HepG2 (cell line): ENCODE measurements around the gene GRID1. TPM values are rescaled to one million over a fixed set of nuclear protein-coding genes. Genes with fewer than 3 reads are reported as not detected.
A peak's percentile ranks its signal among the peaks of the same experiment; 100 is the strongest.

Source experiments
- AGO1 ChIP-seq: fragments of 200-400 bp; formaldehyde crosslinking; IDR thresholded peaks from 2 replicates; pipeline ENCODE4 v1.6.1; 2017; ENCODE audit warnings: mild to moderate bottlenecking, low read depth, low read length, moderate library complexity; ENCODE audit not compliant: poor library complexity, severe bottlenecking
- BHLHE40 ChIP-seq: IDR thresholded peaks from 2 replicates; pipeline ENCODE4 v1.6.1; 2011; ENCODE audit warnings: low read length, improper control_type of control experiment
- CHCHD3 ChIP-seq: sonication (generic); formaldehyde crosslinking; IDR thresholded peaks from 2 replicates; pipeline ENCODE4 v1.8.0; 2022; ENCODE audit warnings: mild to moderate bottlenecking, missing genetic modification reagents, moderate library complexity
- ETV5 ChIP-seq: IDR thresholded peaks from 2 replicates; pipeline ENCODE4 v1.6.1; 2018; ENCODE audit warnings: missing biosample characterization, missing genetic modification reagents, inconsistent platforms, borderline replicate concordance
- MBD4 ChIP-seq: IDR thresholded peaks from 2 replicates; pipeline ENCODE4 v1.6.1; 2012; ENCODE audit warnings: low read length, inconsistent platforms, borderline replicate concordance
- PHB2 ChIP-seq: fragments of 450-650 bp; IDR thresholded peaks from 2 replicates; pipeline ENCODE4 v1.6.1; 2018; ENCODE audit not compliant: partially characterized antibody
- PPARG ChIP-seq: conservative IDR thresholded peaks from 2 replicates; pipeline ENCODE4 v1.6.1; 2016; ENCODE audit warnings: missing biosample characterization, missing genetic modification reagents
- RAD21 ChIP-seq: fragments of 450-650 bp; formaldehyde crosslinking; IDR thresholded peaks from 2 replicates; pipeline ENCODE4 v1.5.0; 2020; ENCODE audit warnings: mild to moderate bottlenecking
- RARG ChIP-seq: sonication (generic); formaldehyde crosslinking; IDR thresholded peaks from 2 replicates; pipeline ENCODE4 v1.4.0; 2020; ENCODE audit warnings: low read depth, mild to moderate bottlenecking, missing genetic modification reagents
- XRCC5 ChIP-seq: fragments of 200-400 bp; formaldehyde crosslinking; optimal IDR thresholded peaks from 2 replicates; pipeline ENCODE3; 2017; ENCODE audit warnings: mild to moderate bottlenecking, low read length
- polyA plus RNA-seq, 8 experiments: library from polyadenylated mRNA; depleted of rRNA in 3 of 8; stranded (reverse) in 7 of 8; unstranded in 1 of 8; fragments of >200 nt; fragmentation: Illumina TruSeq in 4 of 8; extraction: Trizol in 4 of 8; gene quantifications; 2 replicates each; pipeline versions ENCODE4 v1.2.1 to v1.2.3, GENCODE V29; 2011 to 2016; ENCODE audit warnings: low read depth in 4 of 8, missing spikeins in 1 of 8, mixed read lengths in 1 of 8; ENCODE audit not compliant: insufficient read depth in 1 of 8
- total RNA-seq, 5 experiments: library from RNA; depleted of rRNA; stranded (reverse); fragments of >200 nt; fragmentation: Illumina TruSeq; extraction: Trizol; gene quantifications; 2 replicates each; pipeline ENCODE4 v1.2.3, GENCODE V29; 2016; ENCODE audit warnings: low read depth in 1 of 5
- TF ChIP-seq, protein P1 (sequence below): sonication (generic); formaldehyde crosslinking; IDR thresholded peaks from 2 replicates; pipeline ENCODE4 v1.4.0; 2020; ENCODE audit warnings: missing genetic modification reagents, mild to moderate bottlenecking, borderline replicate concordance
- TF ChIP-seq, protein P2 (sequence below): sonication (generic); formaldehyde crosslinking; IDR thresholded peaks from 2 replicates; pipeline ENCODE4 v1.4.0; 2020; ENCODE audit warnings: missing genetic modification reagents
- TF ChIP-seq, protein P3 (sequence below): sonication (generic); formaldehyde crosslinking; IDR thresholded peaks from 2 replicates; pipeline ENCODE4 v1.9.0; 2021; ENCODE audit warnings: mild to moderate bottlenecking, missing genetic modification reagents
- TF ChIP-seq, protein P4 (sequence below): sonication (generic); formaldehyde crosslinking; IDR thresholded peaks from 2 replicates; pipeline ENCODE4 v1.5.1; 2020; ENCODE audit warnings: missing genetic modification reagents, mild to moderate bottlenecking, borderline replicate concordance
- TF ChIP-seq, protein P5 (sequence below): sonication (generic); formaldehyde crosslinking; IDR thresholded peaks from 2 replicates; pipeline ENCODE4 v1.4.0; 2020; ENCODE audit warnings: missing genetic modification reagents

Gene GRID1
- total and polyA plus RNA-seq, 2 of the 13 experiments (the other 11 are each of a cell fraction or from before 2014, with no cell fraction given), result 0.05 TPM; not detected in 1

DNA sequence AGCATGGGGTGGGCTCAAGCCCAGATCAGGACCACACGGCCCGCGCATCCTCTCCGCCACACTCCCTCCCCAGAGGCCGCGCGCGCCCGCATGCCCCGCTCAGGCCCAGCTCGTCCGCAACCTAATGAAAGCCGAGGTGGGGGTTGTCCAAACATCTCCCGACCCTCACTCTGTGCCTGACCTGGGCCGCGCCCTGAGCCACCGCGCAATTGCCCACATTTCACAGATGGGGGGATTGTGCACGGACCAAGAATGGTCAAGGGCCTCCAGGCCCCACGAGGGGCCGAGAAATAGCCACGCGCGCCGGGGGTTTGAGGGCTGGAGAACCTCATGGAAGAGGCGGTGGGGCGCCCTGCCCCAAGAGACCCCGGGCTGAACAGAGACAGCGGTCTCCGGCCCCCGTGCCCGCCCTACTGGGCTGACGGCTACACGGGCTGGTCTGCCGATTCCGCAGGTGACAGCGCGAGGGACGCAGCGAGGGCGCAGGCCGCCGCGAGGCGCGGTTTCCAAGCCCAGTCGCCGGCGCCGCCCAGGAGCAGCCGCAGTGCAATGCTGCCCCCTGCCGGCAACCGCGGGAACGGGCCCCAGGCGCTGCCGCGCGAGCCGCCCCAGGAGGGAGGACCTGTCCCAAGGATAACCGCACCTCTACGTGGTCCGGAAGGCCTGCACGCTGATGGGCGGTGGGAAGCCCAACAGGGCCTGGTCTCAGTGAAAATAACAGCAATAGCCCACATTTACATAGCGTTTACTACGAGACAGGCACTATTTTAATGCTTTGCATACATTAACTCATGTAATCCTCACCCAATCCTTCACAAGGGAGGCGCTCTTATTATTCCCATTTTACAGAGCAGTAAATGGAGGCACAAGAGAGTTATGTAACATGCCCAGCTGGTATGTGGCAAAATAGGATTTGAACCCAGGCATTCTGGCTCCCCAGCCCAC is 10.5 kb upstream of the GRID1 start (continued):
- peak; percentile 31 for TF ChIP-seq AGO1
- TF ChIP-seq, protein P1, sequence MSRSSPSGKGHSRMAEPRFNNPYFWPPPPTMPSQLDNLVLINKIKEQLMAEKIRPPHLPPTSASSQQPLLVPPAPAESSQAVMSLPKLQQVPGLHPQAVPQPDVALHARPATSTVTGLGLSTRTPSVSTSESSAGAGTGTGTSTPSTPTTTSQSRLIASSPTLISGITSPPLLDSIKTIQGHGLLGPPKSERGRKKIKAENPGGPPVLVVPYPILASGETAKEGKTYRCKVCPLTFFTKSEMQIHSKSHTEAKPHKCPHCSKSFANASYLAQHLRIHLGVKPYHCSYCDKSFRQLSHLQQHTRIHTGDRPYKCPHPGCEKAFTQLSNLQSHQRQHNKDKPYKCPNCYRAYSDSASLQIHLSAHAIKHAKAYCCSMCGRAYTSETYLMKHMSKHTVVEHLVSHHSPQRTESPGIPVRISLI (CRISPR knock-in tag), result no peak
- TF ChIP-seq, protein P2, sequence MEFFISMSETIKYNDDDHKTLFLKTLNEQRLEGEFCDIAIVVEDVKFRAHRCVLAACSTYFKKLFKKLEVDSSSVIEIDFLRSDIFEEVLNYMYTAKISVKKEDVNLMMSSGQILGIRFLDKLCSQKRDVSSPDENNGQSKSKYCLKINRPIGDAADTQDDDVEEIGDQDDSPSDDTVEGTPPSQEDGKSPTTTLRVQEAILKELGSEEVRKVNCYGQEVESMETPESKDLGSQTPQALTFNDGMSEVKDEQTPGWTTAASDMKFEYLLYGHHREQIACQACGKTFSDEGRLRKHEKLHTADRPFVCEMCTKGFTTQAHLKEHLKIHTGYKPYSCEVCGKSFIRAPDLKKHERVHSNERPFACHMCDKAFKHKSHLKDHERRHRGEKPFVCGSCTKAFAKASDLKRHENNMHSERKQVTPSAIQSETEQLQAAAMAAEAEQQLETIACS (CRISPR knock-in tag), result no peak
- TF ChIP-seq PPARG, result no peak
- TF ChIP-seq BHLHE40, result 0 out of 2 replicates have a peak, but pooled peaks have one; percentile 14
- peak; percentile 99 for TF ChIP-seq RAD21 (CRISPR knock-in tag)
- no peak for TF ChIP-seq CHCHD3
- TF ChIP-seq, protein P3, sequence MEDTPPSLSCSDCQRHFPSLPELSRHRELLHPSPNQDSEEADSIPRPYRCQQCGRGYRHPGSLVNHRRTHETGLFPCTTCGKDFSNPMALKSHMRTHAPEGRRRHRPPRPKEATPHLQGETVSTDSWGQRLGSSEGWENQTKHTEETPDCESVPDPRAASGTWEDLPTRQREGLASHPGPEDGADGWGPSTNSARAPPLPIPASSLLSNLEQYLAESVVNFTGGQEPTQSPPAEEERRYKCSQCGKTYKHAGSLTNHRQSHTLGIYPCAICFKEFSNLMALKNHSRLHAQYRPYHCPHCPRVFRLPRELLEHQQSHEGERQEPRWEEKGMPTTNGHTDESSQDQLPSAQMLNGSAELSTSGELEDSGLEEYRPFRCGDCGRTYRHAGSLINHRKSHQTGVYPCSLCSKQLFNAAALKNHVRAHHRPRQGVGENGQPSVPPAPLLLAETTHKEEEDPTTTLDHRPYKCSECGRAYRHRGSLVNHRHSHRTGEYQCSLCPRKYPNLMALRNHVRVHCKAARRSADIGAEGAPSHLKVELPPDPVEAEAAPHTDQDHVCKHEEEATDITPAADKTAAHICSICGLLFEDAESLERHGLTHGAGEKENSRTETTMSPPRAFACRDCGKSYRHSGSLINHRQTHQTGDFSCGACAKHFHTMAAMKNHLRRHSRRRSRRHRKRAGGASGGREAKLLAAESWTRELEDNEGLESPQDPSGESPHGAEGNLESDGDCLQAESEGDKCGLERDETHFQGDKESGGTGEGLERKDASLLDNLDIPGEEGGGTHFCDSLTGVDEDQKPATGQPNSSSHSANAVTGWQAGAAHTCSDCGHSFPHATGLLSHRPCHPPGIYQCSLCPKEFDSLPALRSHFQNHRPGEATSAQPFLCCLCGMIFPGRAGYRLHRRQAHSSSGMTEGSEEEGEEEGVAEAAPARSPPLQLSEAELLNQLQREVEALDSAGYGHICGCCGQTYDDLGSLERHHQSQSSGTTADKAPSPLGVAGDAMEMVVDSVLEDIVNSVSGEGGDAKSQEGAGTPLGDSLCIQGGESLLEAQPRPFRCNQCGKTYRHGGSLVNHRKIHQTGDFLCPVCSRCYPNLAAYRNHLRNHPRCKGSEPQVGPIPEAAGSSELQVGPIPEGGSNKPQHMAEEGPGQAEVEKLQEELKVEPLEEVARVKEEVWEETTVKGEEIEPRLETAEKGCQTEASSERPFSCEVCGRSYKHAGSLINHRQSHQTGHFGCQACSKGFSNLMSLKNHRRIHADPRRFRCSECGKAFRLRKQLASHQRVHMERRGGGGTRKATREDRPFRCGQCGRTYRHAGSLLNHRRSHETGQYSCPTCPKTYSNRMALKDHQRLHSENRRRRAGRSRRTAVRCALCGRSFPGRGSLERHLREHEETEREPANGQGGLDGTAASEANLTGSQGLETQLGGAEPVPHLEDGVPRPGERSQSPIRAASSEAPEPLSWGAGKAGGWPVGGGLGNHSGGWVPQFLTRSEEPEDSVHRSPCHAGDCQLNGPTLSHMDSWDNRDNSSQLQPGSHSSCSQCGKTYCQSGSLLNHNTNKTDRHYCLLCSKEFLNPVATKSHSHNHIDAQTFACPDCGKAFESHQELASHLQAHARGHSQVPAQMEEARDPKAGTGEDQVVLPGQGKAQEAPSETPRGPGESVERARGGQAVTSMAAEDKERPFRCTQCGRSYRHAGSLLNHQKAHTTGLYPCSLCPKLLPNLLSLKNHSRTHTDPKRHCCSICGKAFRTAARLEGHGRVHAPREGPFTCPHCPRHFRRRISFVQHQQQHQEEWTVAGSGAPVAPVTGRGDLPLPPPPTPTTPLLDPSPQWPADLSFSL, result no peak
- TF ChIP-seq ETV5, result 0 out of 2 replicates have a peak, but pooled peaks have one; percentile 11
- peak; percentile 70 for TF ChIP-seq XRCC5
- no peak for TF ChIP-seq MBD4
- TF ChIP-seq, protein P4, sequence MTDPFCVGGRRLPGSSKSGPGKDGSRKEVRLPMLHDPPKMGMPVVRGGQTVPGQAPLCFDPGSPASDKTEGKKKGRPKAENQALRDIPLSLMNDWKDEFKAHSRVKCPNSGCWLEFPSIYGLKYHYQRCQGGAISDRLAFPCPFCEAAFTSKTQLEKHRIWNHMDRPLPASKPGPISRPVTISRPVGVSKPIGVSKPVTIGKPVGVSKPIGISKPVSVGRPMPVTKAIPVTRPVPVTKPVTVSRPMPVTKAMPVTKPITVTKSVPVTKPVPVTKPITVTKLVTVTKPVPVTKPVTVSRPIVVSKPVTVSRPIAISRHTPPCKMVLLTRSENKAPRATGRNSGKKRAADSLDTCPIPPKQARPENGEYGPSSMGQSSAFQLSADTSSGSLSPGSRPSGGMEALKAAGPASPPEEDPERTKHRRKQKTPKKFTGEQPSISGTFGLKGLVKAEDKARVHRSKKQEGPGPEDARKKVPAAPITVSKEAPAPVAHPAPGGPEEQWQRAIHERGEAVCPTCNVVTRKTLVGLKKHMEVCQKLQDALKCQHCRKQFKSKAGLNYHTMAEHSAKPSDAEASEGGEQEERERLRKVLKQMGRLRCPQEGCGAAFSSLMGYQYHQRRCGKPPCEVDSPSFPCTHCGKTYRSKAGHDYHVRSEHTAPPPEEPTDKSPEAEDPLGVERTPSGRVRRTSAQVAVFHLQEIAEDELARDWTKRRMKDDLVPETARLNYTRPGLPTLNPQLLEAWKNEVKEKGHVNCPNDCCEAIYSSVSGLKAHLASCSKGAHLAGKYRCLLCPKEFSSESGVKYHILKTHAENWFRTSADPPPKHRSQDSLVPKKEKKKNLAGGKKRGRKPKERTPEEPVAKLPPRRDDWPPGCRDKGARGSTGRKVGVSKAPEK, result no peak
- no peak for TF ChIP-seq PHB2
- no peak for TF ChIP-seq RARG (CRISPR knock-in tag)
- TF ChIP-seq, protein P5, sequence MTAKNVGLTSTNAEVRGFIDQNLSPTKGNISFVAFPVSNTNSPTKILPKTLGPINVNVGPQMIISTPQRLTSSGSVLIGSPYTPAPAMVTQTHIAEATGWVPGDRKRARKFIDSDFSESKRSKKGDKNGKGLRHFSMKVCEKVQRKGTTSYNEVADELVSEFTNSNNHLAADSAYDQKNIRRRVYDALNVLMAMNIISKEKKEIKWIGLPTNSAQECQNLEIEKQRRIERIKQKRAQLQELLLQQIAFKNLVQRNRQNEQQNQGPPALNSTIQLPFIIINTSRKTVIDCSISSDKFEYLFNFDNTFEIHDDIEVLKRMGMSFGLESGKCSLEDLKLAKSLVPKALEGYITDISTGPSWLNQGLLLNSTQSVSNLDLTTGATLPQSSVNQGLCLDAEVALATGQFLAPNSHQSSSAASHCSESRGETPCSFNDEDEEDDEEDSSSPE (CRISPR knock-in tag), result 0 out of 2 replicates have a peak, but pooled peaks have one; percentile 59
